MM.1S (cell line): ENCODE results near the gene BCL3.

Experiments used
- EZH2 ChIP-seq: fragments of 300-600 bp; sonication (generic); optimal IDR thresholded peaks from 2 replicates; pipeline ENCODE3; 2017; ENCODE audit warnings: low read depth, mild to moderate bottlenecking, antibody characterized with exemption, low read length, mixed read lengths
- EZH2phosphoT487 ChIP-seq: fragments of 300-600 bp; sonication (generic); IDR thresholded peaks from 2 replicates; pipeline ENCODE4 v1.6.1; 2018; ENCODE audit warnings: antibody characterized with exemption, low read length
- TF ChIP-seq, protein P1 (sequence below): fragments of 300-600 bp; sonication (generic); IDR thresholded peaks from 2 replicates; pipeline ENCODE4 v1.5.1; 2016; ENCODE audit warnings: antibody characterized with exemption, low read length, mixed read lengths

DNA sequence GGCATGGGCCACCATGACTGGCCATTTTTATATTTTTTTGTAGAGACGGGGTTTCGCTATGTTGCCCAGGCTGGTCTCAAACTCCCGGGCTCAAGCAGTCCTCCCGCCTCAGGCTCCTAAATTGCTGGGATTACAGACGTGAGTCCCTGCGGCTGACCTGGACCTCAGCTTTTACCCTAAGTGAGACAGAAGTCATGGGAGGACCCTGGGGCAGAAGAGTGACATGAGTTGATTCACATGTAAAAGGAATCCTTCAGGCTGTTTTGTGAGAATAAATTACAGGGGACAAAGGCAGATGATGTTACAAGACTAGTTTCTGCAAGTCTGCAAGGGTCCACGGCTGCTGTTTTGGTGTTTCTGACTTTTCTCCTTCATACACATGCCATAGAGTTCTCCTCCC lies 57.8 kb downstream of the BCL3 start:
- TF ChIP-seq, protein P1, sequence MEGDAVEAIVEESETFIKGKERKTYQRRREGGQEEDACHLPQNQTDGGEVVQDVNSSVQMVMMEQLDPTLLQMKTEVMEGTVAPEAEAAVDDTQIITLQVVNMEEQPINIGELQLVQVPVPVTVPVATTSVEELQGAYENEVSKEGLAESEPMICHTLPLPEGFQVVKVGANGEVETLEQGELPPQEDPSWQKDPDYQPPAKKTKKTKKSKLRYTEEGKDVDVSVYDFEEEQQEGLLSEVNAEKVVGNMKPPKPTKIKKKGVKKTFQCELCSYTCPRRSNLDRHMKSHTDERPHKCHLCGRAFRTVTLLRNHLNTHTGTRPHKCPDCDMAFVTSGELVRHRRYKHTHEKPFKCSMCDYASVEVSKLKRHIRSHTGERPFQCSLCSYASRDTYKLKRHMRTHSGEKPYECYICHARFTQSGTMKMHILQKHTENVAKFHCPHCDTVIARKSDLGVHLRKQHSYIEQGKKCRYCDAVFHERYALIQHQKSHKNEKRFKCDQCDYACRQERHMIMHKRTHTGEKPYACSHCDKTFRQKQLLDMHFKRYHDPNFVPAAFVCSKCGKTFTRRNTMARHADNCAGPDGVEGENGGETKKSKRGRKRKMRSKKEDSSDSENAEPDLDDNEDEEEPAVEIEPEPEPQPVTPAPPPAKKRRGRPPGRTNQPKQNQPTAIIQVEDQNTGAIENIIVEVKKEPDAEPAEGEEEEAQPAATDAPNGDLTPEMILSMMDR = no peak
- no peak for TF ChIP-seq EZH2
- TF ChIP-seq EZH2phosphoT487 = no peak
